Measurements from ENCODE around the gene PAK5.

The PAK5 gene

DNA sequence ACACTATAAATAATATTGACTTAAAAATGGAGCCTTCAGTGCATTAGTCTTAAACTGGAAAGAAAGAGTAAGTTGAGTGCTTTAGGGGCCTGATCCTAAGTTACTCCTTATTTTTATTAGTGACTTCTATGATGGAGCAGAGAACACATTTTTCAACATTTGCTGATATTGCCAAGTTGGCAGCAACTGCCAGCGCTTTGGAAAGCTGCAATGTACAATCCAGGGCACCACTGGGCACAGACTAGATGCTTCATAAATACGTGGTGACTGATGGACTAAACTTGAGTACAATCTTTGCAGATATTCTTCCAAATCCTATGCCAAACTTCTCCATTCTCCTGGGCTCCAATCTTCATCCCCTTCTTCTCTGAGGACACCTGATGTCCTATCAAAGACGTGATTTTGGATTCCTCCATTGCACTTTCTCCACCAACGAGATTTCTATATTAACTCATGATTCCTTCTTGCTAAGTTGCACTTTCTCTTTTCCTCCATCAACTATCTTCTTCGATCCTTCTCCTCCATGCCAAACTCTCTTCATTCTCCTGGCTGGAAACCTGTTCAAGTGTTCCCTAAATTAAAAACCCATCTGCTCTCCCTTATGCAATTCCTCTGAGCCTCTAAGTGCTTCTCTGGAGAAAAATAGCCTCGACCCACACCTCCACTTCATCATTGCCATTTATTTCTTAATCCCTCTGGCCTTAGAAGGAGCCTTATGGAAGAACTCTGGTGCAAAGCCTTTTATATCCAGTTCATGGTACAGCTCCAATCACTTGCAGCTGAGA lies 28.5 kb upstream of the PAK5 start:
- no peak overlapping the region for H3K4me3 ChIP-seq (replicated peaks; ENCODE audit: low read depth, low read length)
- DNase-seq (ENCODE audit: low read depth), result no peak
- TF ChIP-seq, protein P1, sequence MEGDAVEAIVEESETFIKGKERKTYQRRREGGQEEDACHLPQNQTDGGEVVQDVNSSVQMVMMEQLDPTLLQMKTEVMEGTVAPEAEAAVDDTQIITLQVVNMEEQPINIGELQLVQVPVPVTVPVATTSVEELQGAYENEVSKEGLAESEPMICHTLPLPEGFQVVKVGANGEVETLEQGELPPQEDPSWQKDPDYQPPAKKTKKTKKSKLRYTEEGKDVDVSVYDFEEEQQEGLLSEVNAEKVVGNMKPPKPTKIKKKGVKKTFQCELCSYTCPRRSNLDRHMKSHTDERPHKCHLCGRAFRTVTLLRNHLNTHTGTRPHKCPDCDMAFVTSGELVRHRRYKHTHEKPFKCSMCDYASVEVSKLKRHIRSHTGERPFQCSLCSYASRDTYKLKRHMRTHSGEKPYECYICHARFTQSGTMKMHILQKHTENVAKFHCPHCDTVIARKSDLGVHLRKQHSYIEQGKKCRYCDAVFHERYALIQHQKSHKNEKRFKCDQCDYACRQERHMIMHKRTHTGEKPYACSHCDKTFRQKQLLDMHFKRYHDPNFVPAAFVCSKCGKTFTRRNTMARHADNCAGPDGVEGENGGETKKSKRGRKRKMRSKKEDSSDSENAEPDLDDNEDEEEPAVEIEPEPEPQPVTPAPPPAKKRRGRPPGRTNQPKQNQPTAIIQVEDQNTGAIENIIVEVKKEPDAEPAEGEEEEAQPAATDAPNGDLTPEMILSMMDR (IDR thresholded peaks at IDR 0.05; ENCODE audit: low read length, missing control alignments), result no peak

DNA sequence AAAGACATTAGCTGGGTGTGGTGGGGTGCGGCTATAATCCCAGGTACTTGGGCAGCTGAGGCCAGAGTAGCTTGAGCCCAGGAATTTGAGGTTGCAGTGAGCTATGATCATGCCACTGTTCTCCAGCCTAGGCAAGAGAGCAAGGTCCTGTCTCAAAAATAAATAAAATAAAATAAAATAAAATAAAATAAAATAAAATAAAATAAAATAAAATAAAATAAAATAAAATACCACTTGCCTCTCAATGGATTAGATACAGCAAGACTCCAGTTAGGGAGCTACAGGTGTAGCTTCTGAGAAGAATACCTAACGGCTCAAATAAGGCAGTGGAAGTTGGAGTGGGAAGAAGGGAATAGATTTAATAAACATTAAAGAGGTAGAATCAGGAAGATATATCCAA lies 13.7 kb upstream of the PAK5 start:
- DNase-seq (ENCODE audit: low read depth), result no peak
- no peak overlapping the region for H3K4me3 ChIP-seq (replicated peaks; ENCODE audit: low read depth, low read length)
- TF ChIP-seq, protein P1 (IDR thresholded peaks at IDR 0.05; ENCODE audit: low read length, missing control alignments), result no peak

DNA sequence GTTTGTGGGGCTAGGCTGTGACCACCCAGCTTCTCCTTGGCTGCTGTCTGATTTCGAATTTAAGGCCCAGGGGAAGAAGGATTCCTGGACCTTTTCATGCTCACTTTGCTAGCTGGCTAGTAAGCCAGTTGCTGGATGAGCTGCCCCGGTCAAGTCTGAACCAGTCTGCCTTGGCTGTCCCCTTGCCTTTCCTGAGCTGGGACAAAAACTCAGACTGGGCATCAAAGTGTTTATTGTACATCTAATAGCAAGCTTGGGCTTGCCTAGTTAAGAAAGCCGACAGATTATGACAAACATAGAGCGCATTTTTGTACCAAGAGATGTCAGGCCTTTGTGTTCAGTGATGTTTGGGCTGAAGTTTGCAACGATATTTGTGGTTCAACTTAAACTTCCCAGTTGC lies 750 bp upstream of the PAK5 start:
- no peak overlapping the region for H3K4me3 ChIP-seq (replicated peaks; ENCODE audit: low read depth, low read length)
- TF ChIP-seq, protein P1 (IDR thresholded peaks at IDR 0.05; ENCODE audit: low read length, missing control alignments), result no peak
- no peak for DNase-seq (ENCODE audit: low read depth)

DNA sequence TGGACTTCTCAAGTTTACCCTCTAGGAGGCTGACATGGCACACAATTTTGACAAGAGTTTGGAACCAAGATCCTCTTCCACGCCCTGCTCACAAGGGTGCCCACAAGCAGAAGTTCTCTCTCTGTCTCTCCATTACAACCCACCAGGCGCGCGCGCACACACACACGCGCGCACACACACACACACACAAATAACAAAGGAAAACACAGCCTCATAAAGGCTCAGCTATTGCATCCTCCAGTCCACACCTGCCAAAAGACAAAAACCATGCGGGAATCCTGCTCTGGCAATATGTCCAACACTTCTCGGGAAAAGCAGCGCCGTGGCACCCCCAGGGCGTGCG lies 870 bp downstream of the PAK5 start:
- TF ChIP-seq, protein P1 (IDR thresholded peaks at IDR 0.05; ENCODE audit: low read length, missing control alignments), result no peak
- DNase-seq (ENCODE audit: low read depth), result no peak
- H3K4me3 ChIP-seq (replicated peaks; ENCODE audit: low read depth, low read length), result no peak overlapping the region

DNA sequence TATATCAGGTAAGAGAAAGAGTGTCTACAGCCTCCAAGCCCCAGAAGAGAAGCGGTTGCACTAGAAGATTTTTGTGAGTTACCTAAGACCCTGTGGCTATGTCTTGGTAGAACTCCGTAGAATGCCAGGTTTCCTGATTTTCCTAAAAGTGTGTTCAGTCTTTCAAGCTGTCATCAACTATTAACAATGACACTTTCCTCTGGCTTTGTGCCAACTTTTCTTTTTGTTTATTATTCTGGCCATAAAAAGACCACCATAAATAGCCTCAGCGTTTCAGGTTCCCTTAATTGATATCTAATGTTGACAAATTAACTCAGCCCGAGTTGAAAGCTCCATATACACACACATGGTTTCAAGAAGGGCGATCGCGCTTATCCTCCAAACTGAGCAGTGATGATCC lies 1.2 kb downstream of the PAK5 start:
- H3K4me3 ChIP-seq (replicated peaks; ENCODE audit: low read depth, low read length), result no peak overlapping the region
- no peak for DNase-seq (ENCODE audit: low read depth)
- TF ChIP-seq, protein P1 (IDR thresholded peaks at IDR 0.05; ENCODE audit: low read length, missing control alignments), result no peak

DNA sequence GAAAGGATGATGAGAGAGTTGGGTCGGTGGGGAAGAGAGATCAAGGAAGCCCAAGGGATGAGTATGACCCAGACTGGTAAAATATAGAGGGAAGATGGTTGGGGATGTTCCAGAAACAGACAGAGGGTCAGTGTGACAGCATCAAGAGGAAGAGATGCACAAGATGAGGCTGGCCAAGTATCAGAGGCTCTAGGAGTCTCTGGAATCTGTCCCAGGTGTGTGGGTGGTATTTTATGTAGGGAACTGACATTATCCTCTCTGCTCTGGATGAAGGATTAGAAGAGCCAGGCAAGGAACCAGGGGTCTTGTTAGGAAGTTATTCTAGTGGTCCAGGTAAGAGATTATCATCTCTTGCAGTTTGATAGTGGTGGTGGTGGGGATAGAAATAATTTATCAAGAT lies 3.6 kb downstream of the PAK5 start:
- no peak overlapping the region for H3K4me3 ChIP-seq (replicated peaks; ENCODE audit: low read depth, low read length)
- TF ChIP-seq, protein P1 (IDR thresholded peaks at IDR 0.05; ENCODE audit: low read length, missing control alignments), result no peak
- no peak for DNase-seq (ENCODE audit: low read depth)

DNA sequence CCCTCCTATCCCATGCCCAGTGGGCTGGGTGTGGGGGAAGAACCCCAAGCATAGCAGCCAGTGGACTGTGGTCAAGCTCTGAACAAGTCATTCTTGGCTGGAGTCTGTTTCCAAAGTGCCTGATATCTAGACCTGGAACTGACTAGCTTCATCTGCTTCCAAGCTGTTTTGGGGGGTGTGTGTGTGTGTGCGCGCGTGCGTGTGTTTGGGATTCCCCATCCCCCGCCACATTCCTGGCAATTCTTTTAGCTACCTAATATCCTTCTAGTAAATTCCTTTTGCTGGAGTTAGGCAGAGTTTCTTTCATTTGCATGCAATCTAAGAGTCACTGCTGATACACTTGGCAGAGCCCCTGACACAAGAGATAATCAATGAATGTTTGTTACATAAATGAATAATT lies 7.8 kb downstream of the PAK5 start:
- no peak for DNase-seq (ENCODE audit: low read depth)
- no peak overlapping the region for H3K4me3 ChIP-seq (replicated peaks; ENCODE audit: low read depth, low read length)
- TF ChIP-seq, protein P1 (IDR thresholded peaks at IDR 0.05; ENCODE audit: low read length, missing control alignments), result no peak

All from fibroblast of pulmonary artery (primary cell).